Cardiac muscle cell (in vitro differentiated cells and primary cell): Measurements from ENCODE around the gene KRTAP5-11. TPM values are rescaled to one million over a fixed set of nuclear protein-coding genes. Genes with fewer than 3 reads are reported as not detected.

ENCODE experiments used
- DNase-seq, 2 donors: peaks; one replicate each; pipeline versions ENCODE4 v3.0.0 to v3.0.0-alpha.2; 2010 to 2017; ENCODE audit warnings: low read depth in 1 of 2, low spot score in 1 of 2
- H3K27ac ChIP-seq: fragments of 200-600 bp; sonication (generic); 2 replicates; pipeline ENCODE4 v1.5.1; 2016
- H3K27me3 ChIP-seq: fragments of 200-600 bp; sonication (generic); 2 replicates; pipeline ENCODE4 v1.6.0; 2016; ENCODE audit warnings: control low read depth
- H3K36me3 ChIP-seq: fragments of 200-600 bp; sonication (generic); 2 replicates; pipeline ENCODE4 v1.5.1; 2016; ENCODE audit warnings: control low read depth
- H3K4me1 ChIP-seq: fragments of 200-600 bp; sonication (generic); 2 replicates; pipeline ENCODE4 v1.8.1; 2017; ENCODE audit warnings: low read depth, mild to moderate bottlenecking, mixed run types
- H3K4me3 ChIP-seq: fragments of 200-600 bp; sonication (generic); 2 replicates; pipeline ENCODE4 v1.5.1; 2016; ENCODE audit warnings: mild to moderate bottlenecking
- H3K9me3 ChIP-seq: fragments of 200-600 bp; sonication (generic); 2 replicates; pipeline ENCODE4 v1.5.1; 2017; ENCODE audit warnings: low read depth, mild to moderate bottlenecking, control low read depth
- CTCF ChIP-seq: IDR thresholded peaks from 2 replicates; pipeline ENCODE4 v1.5.1; 2012; ENCODE audit warnings: low read depth, mild to moderate bottlenecking, low read length
- polyA plus RNA-seq: library from polyadenylated mRNA; unstranded; fragments of >200 nt; fragmentation: Nextera tagmentation; extraction: Ambion mirVana; gene quantifications from 2 replicates; pipeline ENCODE4 v1.2.1, GENCODE V29; 2016
- total RNA-seq: library from RNA; depleted of rRNA; stranded (reverse); fragments of >200 nt; gene quantifications from 2 replicates; pipeline ENCODE4 v1.2.3, GENCODE V29; 2016

Gene KRTAP5-11
- total and polyA plus RNA-seq, 2 experiments from 2014 or later: not detected

- Histone ChIP-seq H3K27ac (no peak within 1 kb of the TSS), H3K9me3 (no peaks in the 10 kb centered on the region), H3K4me1 (no peaks in the 10 kb centered on the region), H3K27me3 (no peaks in the 10 kb centered on the region), H3K36me3 (no peaks in the 10 kb centered on the region), H3K4me3 (no peak within 1 kb of the TSS)
- no peak for DNase-seq
- TF ChIP-seq CTCF: no peak
Observed at GRCh38 chr11:71565263-71565662, 17.4 kb downstream of the KRTAP5-11 start, which contains the start of gene KRTAP5-10. Gene KRTAP5-10, plus strand, starts transcription at chr11:71565563. Its CDS starts 25 bp downstream, at chr11:71565588.

DNA sequence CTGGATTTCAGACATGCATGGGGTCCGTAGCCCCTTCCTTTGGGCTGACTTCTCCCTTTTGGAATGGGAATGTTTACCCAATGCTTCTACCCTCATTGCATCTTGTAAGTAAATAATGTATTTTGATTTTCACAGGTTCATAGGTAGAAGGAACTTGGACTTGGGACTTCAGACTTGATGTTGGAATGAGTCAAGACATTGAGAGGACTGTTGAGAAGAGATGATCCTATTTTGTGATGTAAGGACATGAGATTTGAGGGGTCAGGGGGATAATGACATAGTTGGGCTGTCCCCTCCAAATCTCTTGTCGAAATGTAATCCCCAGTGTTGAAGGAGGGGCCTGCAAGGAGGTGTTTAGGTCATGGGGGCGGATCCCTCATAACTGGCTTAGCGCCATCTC lies 18.2 kb downstream of the KRTAP5-11 start:
- Histone ChIP-seq H3K36me3 (no peaks in the 10 kb centered on the region), H3K4me1 (no peaks in the 10 kb centered on the region), H3K4me3 (no peak overlapping the region), H3K27ac (no peak overlapping the region), H3K9me3 (no peaks in the 10 kb centered on the region), H3K27me3 (no peaks in the 10 kb centered on the region)
- TF ChIP-seq CTCF: no peak
- no peak for DNase-seq

DNA sequence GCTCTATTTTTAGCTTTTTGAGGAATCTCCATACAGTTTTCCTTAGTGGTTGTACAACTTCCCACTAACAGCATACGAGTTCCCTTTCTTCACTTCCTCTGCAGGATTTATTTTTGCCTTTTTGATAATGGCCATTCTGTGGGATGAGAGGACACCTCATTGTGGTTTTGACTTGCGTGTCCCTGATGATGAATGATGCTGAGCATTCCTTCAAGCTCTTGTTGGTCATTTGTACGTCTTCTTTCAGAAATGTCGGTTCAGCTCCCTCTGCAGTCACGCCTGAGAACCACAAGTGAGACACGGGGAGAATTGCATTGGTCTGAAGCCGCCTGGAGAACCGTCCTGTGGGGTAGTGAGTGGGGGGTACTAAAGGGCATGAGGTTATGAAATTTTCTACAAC lies 19.3 kb downstream of the KRTAP5-11 start:
- H3K27ac ChIP-seq: no peak overlapping the region
- DNase-seq: peak; percentile 62 to 63
- no peaks in the 10 kb centered on the region for H3K36me3 ChIP-seq

DNA sequence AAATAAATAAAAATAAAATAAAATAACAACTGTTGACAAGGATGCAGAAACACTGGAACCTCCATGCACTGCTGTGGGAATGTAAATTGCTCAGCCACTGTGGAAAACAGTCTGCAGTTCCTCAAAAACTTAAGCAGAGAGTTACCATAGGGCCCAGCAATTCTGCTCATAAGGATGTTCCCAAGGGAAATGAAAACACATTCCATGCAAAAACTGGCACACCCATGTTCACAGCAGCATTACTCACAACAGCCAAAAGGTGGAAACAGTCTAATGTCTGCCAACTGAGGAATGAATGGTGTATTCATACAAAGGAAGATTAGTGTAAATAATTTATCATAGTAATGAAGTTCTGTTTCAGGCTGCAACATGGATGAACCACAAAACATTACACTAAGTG lies 20.6 kb downstream of the KRTAP5-11 start:
- no peak for TF ChIP-seq CTCF
- Histone ChIP-seq H3K4me1 (no peaks in the 10 kb centered on the region), H3K27me3 (no peaks in the 10 kb centered on the region), H3K36me3 (no peaks in the 10 kb centered on the region), H3K27ac (no peak overlapping the region), H3K4me3 (no peak overlapping the region), H3K9me3 (no peaks in the 10 kb centered on the region)
- DNase-seq: peak in 1 of 2 donors; percentile 4

More for the DNA sequence above, 19.3 kb downstream of the KRTAP5-11 start:
- Histone ChIP-seq H3K9me3 (no peaks in the 10 kb centered on the region), H3K4me3 (no peak overlapping the region), H3K4me1 (no peaks in the 10 kb centered on the region), H3K27me3 (no peaks in the 10 kb centered on the region)
- peak; percentile 57 for TF ChIP-seq CTCF

DNA sequence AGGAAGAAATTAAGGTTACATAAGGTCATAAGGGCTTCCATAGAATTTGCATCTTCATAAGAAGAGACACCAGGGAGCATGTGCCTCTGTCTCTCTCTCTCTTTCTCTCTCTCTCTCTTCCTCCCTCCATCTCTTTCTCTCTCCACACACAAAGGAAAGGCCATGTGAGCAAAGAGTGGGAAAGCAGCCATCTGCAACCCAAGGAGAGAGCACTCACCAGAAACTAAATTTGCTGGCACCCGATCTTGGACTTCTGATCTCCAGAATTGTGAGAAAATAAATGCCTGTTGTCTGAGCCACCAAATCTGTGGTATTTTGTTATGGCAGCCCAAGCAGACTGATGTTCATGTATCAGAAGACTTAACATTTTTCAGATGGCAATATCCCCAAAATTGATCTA lies 23.7 kb downstream of the KRTAP5-11 start:
- H3K9me3 ChIP-seq: no peaks in the 10 kb centered on the region
- no peaks in the 10 kb centered on the region for H3K36me3 ChIP-seq
- no peak overlapping the region for H3K27ac ChIP-seq
- no peak for TF ChIP-seq CTCF
- no peaks in the 10 kb centered on the region for H3K27me3 ChIP-seq
- H3K4me3 ChIP-seq: no peak overlapping the region
- no peak for DNase-seq
- H3K4me1 ChIP-seq: no peaks in the 10 kb centered on the region

DNA sequence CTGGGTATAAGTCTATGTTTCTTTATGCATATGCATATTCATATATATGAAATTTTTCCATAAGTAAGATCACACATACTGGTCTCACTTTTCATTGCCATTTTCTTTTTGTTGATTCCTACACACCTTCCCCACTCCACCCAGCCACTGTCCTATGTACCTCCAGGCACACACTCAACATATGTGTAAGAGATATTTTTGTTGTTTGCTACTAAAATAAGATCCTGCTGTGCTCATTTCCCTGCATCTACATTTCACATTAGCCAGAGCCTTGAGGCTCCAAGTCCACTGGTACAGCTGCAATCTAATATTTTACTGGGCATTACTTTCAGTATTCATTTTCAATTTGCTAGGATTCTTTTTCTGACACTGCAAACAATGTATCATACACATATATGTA lies 25.4 kb downstream of the KRTAP5-11 start:
- H3K36me3 ChIP-seq: no peaks in the 10 kb centered on the region
- no peak for DNase-seq
- H3K27me3 ChIP-seq: no peaks in the 10 kb centered on the region
- H3K27ac ChIP-seq: no peak overlapping the region
- no peaks in the 10 kb centered on the region for H3K9me3 ChIP-seq
- H3K4me1 ChIP-seq: no peaks in the 10 kb centered on the region
- no peak overlapping the region for H3K4me3 ChIP-seq
- TF ChIP-seq CTCF: no peak
